ENCODE measurements around the gene UGT1A9.

DNA sequence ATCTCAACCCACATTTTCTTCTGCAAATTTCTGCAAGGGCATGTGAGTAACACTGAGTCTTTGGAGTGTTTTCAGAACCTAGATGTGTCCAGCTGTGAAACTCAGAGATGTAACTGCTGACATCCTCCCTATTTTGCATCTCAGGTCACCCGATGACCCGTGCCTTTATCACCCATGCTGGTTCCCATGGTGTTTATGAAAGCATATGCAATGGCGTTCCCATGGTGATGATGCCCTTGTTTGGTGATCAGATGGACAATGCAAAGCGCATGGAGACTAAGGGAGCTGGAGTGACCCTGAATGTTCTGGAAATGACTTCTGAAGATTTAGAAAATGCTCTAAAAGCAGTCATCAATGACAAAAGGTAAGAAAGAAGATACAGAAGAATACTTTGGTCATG lies 96.4 kb downstream of the UGT1A9 start:
- TF ChIP-seq, protein P1, sequence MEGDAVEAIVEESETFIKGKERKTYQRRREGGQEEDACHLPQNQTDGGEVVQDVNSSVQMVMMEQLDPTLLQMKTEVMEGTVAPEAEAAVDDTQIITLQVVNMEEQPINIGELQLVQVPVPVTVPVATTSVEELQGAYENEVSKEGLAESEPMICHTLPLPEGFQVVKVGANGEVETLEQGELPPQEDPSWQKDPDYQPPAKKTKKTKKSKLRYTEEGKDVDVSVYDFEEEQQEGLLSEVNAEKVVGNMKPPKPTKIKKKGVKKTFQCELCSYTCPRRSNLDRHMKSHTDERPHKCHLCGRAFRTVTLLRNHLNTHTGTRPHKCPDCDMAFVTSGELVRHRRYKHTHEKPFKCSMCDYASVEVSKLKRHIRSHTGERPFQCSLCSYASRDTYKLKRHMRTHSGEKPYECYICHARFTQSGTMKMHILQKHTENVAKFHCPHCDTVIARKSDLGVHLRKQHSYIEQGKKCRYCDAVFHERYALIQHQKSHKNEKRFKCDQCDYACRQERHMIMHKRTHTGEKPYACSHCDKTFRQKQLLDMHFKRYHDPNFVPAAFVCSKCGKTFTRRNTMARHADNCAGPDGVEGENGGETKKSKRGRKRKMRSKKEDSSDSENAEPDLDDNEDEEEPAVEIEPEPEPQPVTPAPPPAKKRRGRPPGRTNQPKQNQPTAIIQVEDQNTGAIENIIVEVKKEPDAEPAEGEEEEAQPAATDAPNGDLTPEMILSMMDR (CRISPR knock-in tag; IDR thresholded peaks at IDR 0.05): no peak
- TF ChIP-seq GTF3A (CRISPR knock-in tag; conservative IDR thresholded peaks at IDR 0.05) (no peak), KDM4B (CRISPR knock-in tag; IDR thresholded peaks at IDR 0.05) (no peak), SMAD1 (CRISPR knock-in tag; IDR thresholded peaks at IDR 0.05; ENCODE audit: borderline replicate concordance, low read depth) (no peak), ZKSCAN1 (IDR thresholded peaks at IDR 0.05; ENCODE audit: low read length) (no peak), EEA1 (CRISPR knock-in tag; IDR thresholded peaks at IDR 0.05; ENCODE audit: borderline replicate concordance) (no peak), ZSCAN22 (CRISPR knock-in tag; IDR thresholded peaks at IDR 0.05) (no peak), TRIM24 (CRISPR knock-in tag; IDR thresholded peaks at IDR 0.05) (no peak), ZNF773 (CRISPR knock-in tag; IDR thresholded peaks at IDR 0.05; ENCODE audit: borderline replicate concordance) (no peak), ZNF274 (CRISPR knock-in tag; IDR thresholded peaks at IDR 0.05) (no peak)
- TF ChIP-seq, protein P2, sequence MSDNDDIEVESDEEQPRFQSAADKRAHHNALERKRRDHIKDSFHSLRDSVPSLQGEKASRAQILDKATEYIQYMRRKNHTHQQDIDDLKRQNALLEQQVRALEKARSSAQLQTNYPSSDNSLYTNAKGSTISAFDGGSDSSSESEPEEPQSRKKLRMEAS (IDR thresholded peaks at IDR 0.05): no peak
